Tibial artery (tissue), 4 donors: ENCODE measurements around the gene TSC1.

ENCODE experiments used
- DNase-seq, 2 donors: peaks; one replicate each; pipeline ENCODE4 v3.0.0-alpha.2; 2019
- H3K27ac ChIP-seq, 2 donors: fragments of 200-600 bp; sonication (generic) in 1 of 2; 1 replicate in 1 of 2; 2 replicates in 1 of 2; pipeline ENCODE4 v1.5.1; 2018 to 2019; ENCODE audit warnings: mild to moderate bottlenecking in 1 of 2
- H3K27me3 ChIP-seq, 2 donors: fragments of 200-600 bp; sonication (generic) in 1 of 2; one replicate each; pipeline versions ENCODE4 v1.5.1 to v1.6.0; 2016 to 2019
- H3K36me3 ChIP-seq, 3 donors: fragments of 200-600 bp; sonication (generic) in 2 of 3; one replicate each; pipeline ENCODE4 v1.5.1; 2016 to 2019; ENCODE audit warnings: mild to moderate bottlenecking in 2 of 3
- H3K4me1 ChIP-seq, 4 donors: fragments of 200-600 bp; sonication (generic) in 2 of 4; 1 replicate in 3 of 4; 2 replicates in 1 of 4; pipeline ENCODE4 v1.5.1; 2016 to 2019
- H3K4me3 ChIP-seq, 2 donors: fragments of 200-600 bp; sonication (generic) in 1 of 2; 1 replicate in 1 of 2; 2 replicates in 1 of 2; pipeline ENCODE4 v1.5.1; 2018 to 2019; ENCODE audit warnings: mild to moderate bottlenecking in 2 of 2
- H3K9me3 ChIP-seq, 3 donors: fragments of 200-600 bp; sonication (generic) in 1 of 3; one replicate each; pipeline ENCODE4 v1.5.1; 2016 to 2019
- intact Hi-C: fragments of 100-400 bp; cut with DNase I; formaldehyde crosslinking; loops from one replicate; pipeline ENCODE4 v1.15.0; 2023; ENCODE audit warnings: low total_unique reads
- TF ChIP-seq, protein P1 (sequence below), 2 experiments: fragments of 200-600 bp in 1 of 2; fragments of 450-650 bp in 1 of 2; IDR thresholded peaks; one replicate each; pipeline ENCODE4 v1.5.1; 2017 to 2019; ENCODE audit warnings: antibody characterized with exemption in 2 of 2, mild to moderate bottlenecking in 1 of 2, moderate library complexity in 1 of 2

The TSC1 gene

DNA sequence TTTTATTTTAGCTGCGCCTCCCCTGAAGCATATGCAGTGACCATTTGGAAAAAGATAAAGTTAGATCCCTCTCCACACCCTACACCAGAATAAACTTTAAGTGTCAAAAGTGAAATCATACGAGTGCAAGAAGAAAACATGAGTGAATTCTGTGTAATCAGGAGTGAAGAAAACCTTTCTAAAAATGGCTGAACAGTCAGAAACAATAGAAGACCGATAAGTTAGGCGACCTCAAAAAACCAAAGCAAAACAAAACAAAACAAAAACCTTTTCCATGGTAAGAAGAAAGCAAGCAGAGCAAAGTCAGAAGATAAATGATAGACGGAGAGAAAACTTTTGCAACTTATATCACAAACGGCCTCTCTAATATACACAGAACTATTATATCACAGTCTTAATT, 16.6 kb upstream of the TSC1 start:
- intact Hi-C loops = no loop called here
- H3K27ac ChIP-seq = no peak overlapping the region
- no peak for DNase-seq
- no peaks in the 10 kb centered on the region for H3K4me1 ChIP-seq
- H3K9me3 ChIP-seq = no peaks in the 10 kb centered on the region
- peaks cover 0 to 20% of the 10 kb centered on the region in 2 donors for H3K27me3 ChIP-seq
- H3K36me3 ChIP-seq = no peaks in the 10 kb centered on the region
- TF ChIP-seq, protein P1, sequence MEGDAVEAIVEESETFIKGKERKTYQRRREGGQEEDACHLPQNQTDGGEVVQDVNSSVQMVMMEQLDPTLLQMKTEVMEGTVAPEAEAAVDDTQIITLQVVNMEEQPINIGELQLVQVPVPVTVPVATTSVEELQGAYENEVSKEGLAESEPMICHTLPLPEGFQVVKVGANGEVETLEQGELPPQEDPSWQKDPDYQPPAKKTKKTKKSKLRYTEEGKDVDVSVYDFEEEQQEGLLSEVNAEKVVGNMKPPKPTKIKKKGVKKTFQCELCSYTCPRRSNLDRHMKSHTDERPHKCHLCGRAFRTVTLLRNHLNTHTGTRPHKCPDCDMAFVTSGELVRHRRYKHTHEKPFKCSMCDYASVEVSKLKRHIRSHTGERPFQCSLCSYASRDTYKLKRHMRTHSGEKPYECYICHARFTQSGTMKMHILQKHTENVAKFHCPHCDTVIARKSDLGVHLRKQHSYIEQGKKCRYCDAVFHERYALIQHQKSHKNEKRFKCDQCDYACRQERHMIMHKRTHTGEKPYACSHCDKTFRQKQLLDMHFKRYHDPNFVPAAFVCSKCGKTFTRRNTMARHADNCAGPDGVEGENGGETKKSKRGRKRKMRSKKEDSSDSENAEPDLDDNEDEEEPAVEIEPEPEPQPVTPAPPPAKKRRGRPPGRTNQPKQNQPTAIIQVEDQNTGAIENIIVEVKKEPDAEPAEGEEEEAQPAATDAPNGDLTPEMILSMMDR (IDR thresholded peaks at IDR 0.05) = no peak
- H3K4me3 ChIP-seq = no peak overlapping the region

- no peaks in the 10 kb centered on the region for H3K36me3 ChIP-seq
- no peak overlapping the region for H3K27ac ChIP-seq
- intact Hi-C loops = no loop called here
- no peak for DNase-seq
- no peaks in the 10 kb centered on the region for H3K4me1 ChIP-seq
- peaks cover 0 to 12% of the 10 kb centered on the region in 2 donors for H3K27me3 ChIP-seq
- no peak overlapping the region for H3K4me3 ChIP-seq
- TF ChIP-seq, protein P1 (IDR thresholded peaks at IDR 0.05) = no peak
- peaks cover 0 to 12% (median 5%) of the 10 kb centered on the region in 3 donors for H3K9me3 ChIP-seq
Measured at GRCh38 chr9:132957805-132958204, 13.4 kb upstream of the TSC1 start.

DNA sequence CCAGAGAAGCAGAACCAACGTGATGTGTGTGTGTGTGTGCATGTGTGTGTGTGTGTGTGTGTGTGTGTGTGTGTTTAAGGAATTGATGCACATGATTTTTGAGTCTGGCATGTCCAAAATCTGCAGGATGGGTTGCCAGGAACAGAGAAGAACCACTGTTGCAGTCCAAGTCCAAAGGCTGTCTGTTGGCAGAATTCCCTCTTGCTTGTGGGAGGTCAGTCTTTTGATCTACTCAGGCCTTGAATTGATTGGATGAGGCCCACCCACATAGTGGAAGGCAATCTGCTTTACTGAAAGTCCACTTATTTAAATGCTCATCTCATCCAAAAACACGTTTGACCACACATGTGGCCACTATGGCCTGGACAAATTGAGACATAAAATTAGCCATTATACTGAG, 11.4 kb upstream of the TSC1 start:
- TF ChIP-seq, protein P1 (IDR thresholded peaks at IDR 0.05) = no peak
- DNase-seq = no peak
- Histone ChIP-seq H3K36me3 (no peaks in the 10 kb centered on the region), H3K27ac (no peak overlapping the region), H3K4me1 (no peaks in the 10 kb centered on the region), H3K27me3 (peaks cover 0 to 8% of the 10 kb centered on the region in 2 donors), H3K4me3 (no peak overlapping the region), H3K9me3 (peaks cover 0 to 12% (median 5%) of the 10 kb centered on the region in 3 donors)
- intact Hi-C loops = no loop called here

DNA sequence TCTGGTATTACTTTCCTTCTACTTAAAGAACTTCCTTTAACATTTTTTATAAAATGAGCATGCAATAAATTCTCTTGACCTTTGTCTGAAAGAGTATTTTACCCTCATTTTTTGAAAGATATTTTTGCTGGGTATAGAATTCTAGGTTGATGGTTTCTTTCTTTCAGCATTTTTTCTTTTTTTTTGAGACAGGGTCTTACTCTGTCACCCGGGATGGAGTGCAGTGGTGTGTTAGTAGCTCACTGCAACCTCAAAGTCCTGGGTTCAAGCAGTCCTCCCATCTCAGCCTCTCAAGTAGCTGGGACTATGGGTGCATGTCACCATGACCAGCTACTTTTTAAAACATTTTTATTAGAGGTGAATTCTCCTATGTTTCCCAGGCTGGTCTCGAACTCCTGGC, 10.7 kb upstream of the TSC1 start:
- TF ChIP-seq, protein P1 (IDR thresholded peaks at IDR 0.05) = no peak
- Histone ChIP-seq H3K36me3 (no peaks in the 10 kb centered on the region), H3K4me1 (no peaks in the 10 kb centered on the region), H3K4me3 (no peak overlapping the region), H3K27ac (no peak overlapping the region), H3K9me3 (peaks cover 0 to 12% (median 5%) of the 10 kb centered on the region in 3 donors), H3K27me3 (peaks cover 0 to 8% of the 10 kb centered on the region in 2 donors)
- intact Hi-C loops = no loop called here
- no peak for DNase-seq

- Histone ChIP-seq H3K27ac (no peak overlapping the region), H3K9me3 (peaks cover 0 to 6% (median 4%) of the 10 kb centered on the region in 3 donors), H3K36me3 (no peaks in the 10 kb centered on the region), H3K4me1 (peaks cover 0 to 6% (median 3%) of the 10 kb centered on the region in 4 donors), H3K27me3 (no peaks in the 10 kb centered on the region), H3K4me3 (no peak overlapping the region)
- no peak for DNase-seq
- TF ChIP-seq, protein P1 (IDR thresholded peaks at IDR 0.05) = no peak
- intact Hi-C loops = loop anchor here (10.0 kb wide), 1 partner anchor 75 kb away; the partner anchor contains the start of genes AK8 and SPACA9
Measured at GRCh38 chr9:132949709-132950108, 5.3 kb upstream of the TSC1 start.
